HG03064 (cell line): ENCODE data around the gene ATRNL1.
A peak's percentile ranks its signal among the peaks of the same experiment; 100 is the strongest.
"Not testable (repeated sequence)": the region's sequence is repeated elsewhere in the genome, so short reads cannot be mapped to it uniquely, and the experiment has no call there.

Experiments used
- ATAC-seq: cut with Tn5 transposase; IDR thresholded peaks from one replicate; pipeline ENCODE4 v1.9.1; 2021; ENCODE audit warnings: low read depth; ENCODE audit not compliant: unreplicated experiment

The ATRNL1 gene

GRCh38 chr10:115092258-115092554, 959 bp upstream of the ATRNL1 start:
- ATAC-seq = peak; percentile 4

DNA sequence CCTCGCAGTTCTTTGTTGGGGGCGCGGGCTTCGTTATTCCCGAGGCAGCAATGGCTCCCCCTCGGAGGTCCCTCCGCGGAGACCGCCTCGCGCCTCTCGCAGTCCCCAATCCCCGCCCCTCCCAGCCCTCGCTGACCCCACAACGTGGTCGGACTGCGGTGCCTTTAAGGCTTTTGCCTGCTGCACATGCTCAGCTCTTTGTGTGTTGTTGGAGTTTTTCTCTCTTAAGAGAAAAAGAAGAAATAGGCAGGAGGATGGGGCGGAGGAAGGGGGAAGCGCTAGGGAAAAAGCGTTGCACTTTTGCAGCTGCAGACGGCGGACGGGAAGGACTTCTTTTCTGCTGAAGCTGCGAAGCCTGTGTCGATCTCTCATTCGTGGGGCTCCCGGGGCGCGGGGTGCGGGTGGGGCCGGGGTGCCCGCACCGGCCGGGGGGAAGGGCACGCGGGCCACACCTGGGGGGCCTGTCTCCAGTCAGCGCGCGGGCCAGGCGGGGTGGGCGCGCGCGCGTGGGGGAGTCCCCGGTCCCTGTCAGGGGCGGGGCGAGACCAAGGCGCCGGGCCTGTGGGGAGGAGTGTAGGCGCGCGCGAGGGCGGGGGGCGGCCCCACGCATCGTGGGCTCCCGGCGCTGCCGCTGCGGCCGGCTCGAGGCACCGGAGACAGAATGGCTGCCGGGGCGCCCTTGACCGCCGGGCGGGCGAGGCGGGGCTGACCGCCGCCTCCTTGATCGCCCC, 445 bp upstream of the ATRNL1 start:
- ATAC-seq = peak; percentile 82

DNA sequence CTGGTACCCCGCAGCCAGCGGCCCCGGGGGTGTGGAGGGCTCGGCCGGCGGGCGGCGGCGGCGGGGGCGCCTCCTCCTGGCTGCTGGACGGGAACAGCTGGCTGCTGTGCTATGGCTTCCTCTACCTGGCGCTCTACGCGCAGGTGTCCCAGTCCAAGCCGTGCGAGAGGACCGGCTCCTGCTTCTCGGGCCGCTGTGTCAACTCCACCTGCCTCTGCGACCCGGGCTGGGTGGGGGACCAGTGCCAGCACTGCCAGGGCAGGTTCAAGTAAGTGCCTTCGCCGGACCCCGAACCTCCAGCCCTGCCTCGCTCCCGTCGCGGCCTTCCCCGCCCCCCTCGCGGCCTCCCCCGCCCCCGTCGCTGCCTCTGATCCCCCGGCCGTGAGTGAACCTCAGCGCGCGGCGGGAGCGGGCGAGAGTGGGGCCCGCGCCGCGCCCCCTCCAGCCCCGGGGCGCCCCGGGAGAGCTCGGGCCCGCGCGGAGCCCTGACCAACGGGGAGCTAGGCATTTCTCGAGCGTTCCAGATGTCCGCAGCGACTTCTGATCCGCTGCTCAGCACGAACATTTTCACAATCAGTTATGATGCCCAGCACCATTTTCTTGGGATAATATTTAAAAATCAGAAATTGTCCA, 727 bp downstream of the ATRNL1 start:
- peak; percentile 45 for ATAC-seq

DNA sequence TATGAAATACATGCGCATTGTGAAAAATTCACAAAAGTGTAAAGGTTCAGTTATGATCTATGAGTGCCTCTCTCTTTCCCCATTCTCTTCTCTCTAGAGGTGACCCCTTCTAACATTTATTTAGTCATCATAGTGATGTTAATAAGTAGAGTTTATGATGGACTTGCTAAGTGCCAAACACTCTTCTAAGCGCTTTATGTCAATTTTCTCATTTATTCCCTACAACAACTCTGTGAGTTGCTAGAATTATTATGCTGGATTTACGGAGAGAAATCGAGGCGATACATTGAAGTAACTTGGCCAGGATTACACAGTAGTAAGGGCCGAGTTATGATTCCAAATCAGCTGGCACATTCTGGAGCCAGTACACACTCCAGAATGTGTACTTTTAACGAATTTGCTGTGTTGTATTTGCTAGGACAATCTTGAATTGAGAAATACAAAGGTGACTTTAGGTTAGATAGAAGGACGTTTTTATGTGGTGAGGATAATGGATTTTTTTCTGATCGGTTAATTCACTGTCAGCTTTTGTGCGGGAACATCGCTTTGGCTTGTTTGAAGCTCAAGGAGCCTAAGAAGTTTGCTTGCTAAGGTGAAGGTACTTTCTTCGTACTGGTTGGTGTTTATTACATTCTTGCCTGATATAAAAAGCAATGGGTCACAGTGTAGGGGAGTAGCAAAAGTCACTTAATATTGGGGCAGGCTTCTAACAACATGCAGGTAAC, 1.4 kb downstream of the ATRNL1 start:
- no peak for ATAC-seq

- ATAC-seq = no peak
Measured at GRCh38 chr10:115095758-115096157, 2.6 kb downstream of the ATRNL1 start.

DNA sequence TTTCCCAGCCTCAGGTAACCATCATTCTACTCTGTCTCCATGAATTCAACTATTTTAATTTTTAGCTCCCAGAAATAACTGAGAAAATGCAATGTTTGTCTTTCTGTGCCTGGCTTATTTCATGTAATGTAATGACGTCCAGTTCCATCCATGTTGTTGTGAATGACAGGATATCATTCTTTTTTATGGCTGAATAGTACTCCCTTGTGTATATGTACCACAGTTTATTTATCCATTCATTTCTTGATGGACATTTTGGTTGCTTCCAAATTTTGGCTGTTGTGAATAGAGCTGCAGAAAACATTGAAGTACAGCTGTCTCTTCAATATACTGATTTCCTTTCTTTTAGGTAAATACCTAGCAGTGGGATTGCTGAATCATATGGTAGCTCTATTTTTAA, 10.5 kb downstream of the ATRNL1 start:
- no peak for ATAC-seq

DNA sequence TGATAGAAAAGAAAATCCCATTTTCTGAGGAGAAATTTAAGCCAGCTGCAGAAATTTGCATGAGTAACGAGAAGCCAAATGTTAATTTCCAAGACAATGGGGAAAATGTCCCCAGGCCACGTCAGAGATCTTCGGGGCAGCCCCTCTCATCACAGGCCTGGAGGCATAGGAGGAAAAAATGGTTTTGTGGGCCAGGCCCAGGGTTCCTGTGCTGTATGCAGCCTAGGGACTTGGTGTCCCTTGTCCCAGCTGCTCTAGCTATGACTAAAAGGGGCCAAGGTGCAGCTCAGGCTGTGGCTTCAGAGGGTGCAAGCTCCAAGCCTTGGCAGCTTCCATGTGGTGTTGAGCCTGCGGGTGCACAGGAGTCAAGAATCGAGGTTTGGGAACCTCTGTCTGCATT, 12.2 kb downstream of the ATRNL1 start:
- not testable (repeated sequence) for ATAC-seq

GRCh38 chr10:115107830-115108229, 14.7 kb downstream of the ATRNL1 start:
- no peak for ATAC-seq

GRCh38 chr10:115117301-115117700, 24.1 kb downstream of the ATRNL1 start:
- ATAC-seq = no peak

DNA sequence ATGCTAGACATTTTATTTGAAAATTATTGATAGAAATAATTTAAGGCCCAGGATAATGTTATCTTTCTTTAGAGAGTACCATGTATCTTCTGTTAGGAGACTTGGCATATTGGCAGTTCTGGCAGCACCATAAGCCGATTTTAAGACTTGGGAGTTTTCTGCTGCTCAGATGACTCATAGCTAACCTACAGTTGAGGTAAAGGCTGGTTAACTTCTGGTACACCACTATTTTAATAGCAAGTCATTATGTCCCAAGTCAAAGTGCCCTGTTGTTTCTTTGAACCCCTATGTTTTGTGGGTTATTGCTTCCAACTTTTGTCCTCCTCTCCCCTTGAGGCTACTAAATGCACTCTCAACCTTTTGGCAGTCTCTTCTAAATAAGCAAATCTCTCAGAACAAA, 25.2 kb downstream of the ATRNL1 start:
- ATAC-seq = no peak

- no peak for ATAC-seq
Measured at GRCh38 chr10:115125505-115125904, 32.3 kb downstream of the ATRNL1 start.

GRCh38 chr10:115129752-115130151, 36.6 kb downstream of the ATRNL1 start:
- ATAC-seq = no peak

DNA sequence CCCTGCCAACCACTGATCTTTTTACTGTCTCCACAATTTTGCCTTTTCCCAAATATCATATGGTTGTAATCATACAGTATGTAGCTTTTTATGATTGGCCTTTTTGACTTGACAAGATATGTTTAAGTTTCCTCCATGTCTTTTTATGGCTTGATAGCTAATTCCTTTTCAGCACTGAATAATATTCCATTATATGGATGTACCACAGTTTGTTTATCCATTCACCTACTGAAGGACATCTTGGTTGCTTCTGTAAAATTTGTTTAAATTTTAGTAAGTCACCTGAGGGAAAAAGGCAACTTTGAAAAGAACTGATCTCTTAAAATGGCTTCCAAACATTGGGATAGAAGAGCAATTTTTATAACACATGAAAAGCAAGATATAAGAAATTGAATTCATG, 43.5 kb downstream of the ATRNL1 start:
- no peak for ATAC-seq

- ATAC-seq = no peak
Measured at GRCh38 chr10:115141254-115141653, 48.1 kb downstream of the ATRNL1 start.

GRCh38 chr10:115157357-115157756, 64.2 kb downstream of the ATRNL1 start:
- ATAC-seq = no peak

- ATAC-seq = no peak
Measured at GRCh38 chr10:115163129-115163528, 70.0 kb downstream of the ATRNL1 start.

DNA sequence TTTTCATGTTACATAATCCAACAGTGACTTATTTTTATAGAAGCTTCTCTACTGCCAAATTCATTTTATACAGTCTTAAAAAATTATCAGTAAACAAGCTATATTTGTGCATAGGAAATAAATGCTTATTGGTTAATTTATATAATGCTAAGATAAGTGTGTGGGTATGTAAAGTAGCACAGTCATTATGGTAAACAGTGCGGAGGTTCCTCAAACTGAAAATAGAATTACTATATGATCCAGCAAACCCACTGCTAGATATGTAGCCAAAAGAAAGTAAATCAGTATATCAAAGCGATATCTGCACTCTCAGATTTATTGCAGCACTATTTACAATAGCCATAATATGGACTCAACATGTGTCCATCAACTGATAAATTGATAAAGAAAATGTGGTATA, 71.1 kb downstream of the ATRNL1 start:
- no peak for ATAC-seq

DNA sequence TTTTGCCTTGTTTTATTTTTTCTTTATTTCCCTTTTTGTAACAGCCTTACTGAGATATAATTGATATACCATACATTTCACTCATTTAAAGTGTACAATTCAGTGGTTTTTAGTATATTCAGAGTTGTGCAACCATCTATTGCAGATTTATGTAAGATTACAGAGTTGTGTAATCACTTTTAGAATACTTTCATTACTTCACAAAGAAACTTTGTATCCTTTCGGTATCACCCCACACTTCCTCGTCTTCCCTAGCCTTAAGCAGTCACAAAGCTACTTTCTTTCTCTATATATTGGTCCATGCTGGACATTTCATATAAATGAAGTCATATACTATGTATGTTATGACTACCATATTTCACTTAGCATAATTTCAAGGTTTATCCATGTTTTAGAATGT, 74.6 kb downstream of the ATRNL1 start:
- ATAC-seq = no peak

DNA sequence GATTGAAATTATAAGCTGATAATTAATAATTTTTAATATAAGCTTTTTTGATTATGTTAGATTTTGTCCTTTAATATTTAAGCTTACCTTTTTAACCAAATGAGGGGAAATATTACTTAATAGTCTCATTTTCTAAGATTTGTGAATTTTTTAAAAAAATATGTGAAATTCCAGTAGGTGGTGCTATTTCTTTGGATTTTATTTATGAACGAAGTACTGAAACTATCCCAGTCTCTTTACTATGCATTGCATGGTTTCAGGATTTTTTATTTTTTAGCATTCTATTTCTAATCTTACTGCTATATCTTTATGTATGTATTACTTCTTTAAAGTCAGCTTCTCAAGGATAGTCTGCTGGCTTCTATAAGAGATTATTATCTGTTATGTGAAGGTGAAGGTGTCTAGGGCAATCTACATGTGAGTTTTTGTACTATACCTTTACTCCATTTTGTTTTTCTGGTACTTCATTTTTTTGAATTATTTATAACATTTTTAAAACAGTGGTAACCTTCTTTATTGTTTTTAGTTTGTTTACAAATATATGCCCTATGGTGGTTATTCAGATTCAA, 78.3 kb downstream of the ATRNL1 start:
- no peak for ATAC-seq

GRCh38 chr10:115173915-115174443, 80.8 kb downstream of the ATRNL1 start:
- no peak for ATAC-seq

DNA sequence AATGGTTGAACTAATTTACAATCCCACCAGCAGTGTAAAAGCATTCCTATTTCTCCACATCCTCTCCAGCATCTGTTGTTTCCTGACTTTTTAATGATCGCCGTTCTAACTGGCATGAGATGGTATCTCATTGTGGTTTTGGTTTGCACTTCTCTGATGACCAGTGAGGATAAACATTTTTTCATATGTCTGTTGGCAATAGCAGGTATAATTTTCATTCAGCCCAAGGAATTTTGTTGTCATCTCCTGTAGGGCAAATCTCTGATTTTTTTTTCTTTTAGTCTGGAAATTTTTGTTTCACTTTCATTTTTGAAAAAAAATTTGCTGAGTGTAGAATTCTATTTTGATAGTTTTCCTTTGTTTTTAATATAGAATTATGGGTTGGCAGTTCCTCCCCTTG, 114.1 kb downstream of the ATRNL1 start:
- ATAC-seq = not testable (repeated sequence)
